Caco-2 (cell line): ENCODE measurements around the gene GABBR1. TPM values are rescaled to one million over a fixed set of nuclear protein-coding genes. Genes with fewer than 3 reads are reported as not detected.

Source experiments
- BruUV-seq: library from RNA; stranded (reverse); fragments of 400-500 nt; replicated peaks from 2 replicates; lab custom pipeline; 2021; lab: Mats Ljungman, UMichigan
- CTCF ChIA-PET: fragments of 300-600 bp; sonication (Branson Sonifier 250); formaldehyde crosslinking; loops from one replicate; lab custom pipeline; 2022; ENCODE audit warnings: antibody characterized with exemption; lab: Charles Lee
- POLR2A ChIA-PET: fragments of 300-600 bp; sonication (Branson Sonifier 250); formaldehyde crosslinking; loops from one replicate; lab custom pipeline; 2022; ENCODE audit warnings: antibody characterized with exemption; lab: Charles Lee
- DNase-seq, 2 experiments: peaks; one replicate each; pipeline versions ENCODE4 v3.0.0 to v3.0.0-alpha.2; 2020 to 2022
- H3K27me3 ChIP-seq: replicated peaks from 2 replicates; pipeline ENCODE4 v1.6.0; 2011; ENCODE audit warnings: low read length; ENCODE audit not compliant: control insufficient read depth, insufficient read depth
- H3K36me3 ChIP-seq: 2 replicates; pipeline ENCODE4 v1.5.1; 2011; ENCODE audit warnings: low read length; ENCODE audit not compliant: control insufficient read depth, insufficient read depth
- H3K4me1 ChIP-seq: fragments of 250-450 bp; sonication (Bioruptor Pico); 2 replicates; pipeline ENCODE4 v1.5.1; 2020; ENCODE audit warnings: mild to moderate bottlenecking
- H3K4me3 ChIP-seq: 2 replicates; pipeline ENCODE4 v1.5.1; 2011; ENCODE audit warnings: low read depth, mild to moderate bottlenecking, control low read depth, low read length
- H3K9me3 ChIP-seq: fragments of 250-450 bp; sonication (Bioruptor Pico); 2 replicates; pipeline ENCODE4 v1.5.1; 2020; ENCODE audit warnings: mild to moderate bottlenecking, moderate library complexity
- H3K27ac Mint-ChIP-seq: one replicate; pipeline ENCODE4 v1.8.0; 2022; ENCODE audit warnings: mixed read lengths; ENCODE audit not compliant: unreplicated experiment
- H3K27me3 Mint-ChIP-seq: one replicate; pipeline ENCODE4 v1.8.0; 2022; ENCODE audit warnings: mixed read lengths; ENCODE audit not compliant: insufficient read depth, unreplicated experiment
- H3K36me3 Mint-ChIP-seq: one replicate; pipeline ENCODE4 v1.8.0; 2022; ENCODE audit warnings: mild to moderate bottlenecking, mixed read lengths; ENCODE audit not compliant: insufficient read depth, unreplicated experiment
- H3K4me1 Mint-ChIP-seq: one replicate; pipeline ENCODE4 v1.8.0; 2022; ENCODE audit warnings: low read depth, mixed read lengths; ENCODE audit not compliant: unreplicated experiment
- H3K4me3 Mint-ChIP-seq: one replicate; pipeline ENCODE4 v1.8.0; 2022; ENCODE audit warnings: mild to moderate bottlenecking, moderate library complexity, mixed read lengths; ENCODE audit not compliant: unreplicated experiment
- H3K9me3 Mint-ChIP-seq: one replicate; pipeline ENCODE4 v1.8.0; 2022; ENCODE audit warnings: mixed read lengths; ENCODE audit not compliant: unreplicated experiment
- CTCF ChIP-seq, 2 experiments: fragments of 200-600 bp in 1 of 2; IDR thresholded peaks; 1 replicate in 1 of 2; 2 replicates in 1 of 2; pipeline versions ENCODE4 v1.5.1 to v1.8.0; 2011 to 2022; ENCODE audit warnings: antibody characterized with exemption in 1 of 2, control low read depth in 1 of 2, inconsistent platforms in 1 of 2, low read depth in 1 of 2, low read length in 1 of 2, mild to moderate bottlenecking in 1 of 2, moderate library complexity in 1 of 2; ENCODE audit not compliant: insufficient read depth in 1 of 2, severe bottlenecking in 1 of 2, unreplicated experiment in 1 of 2
- intact Hi-C: fragments of 100-400 bp; cut with micrococcal nuclease; formaldehyde crosslinking; loops from one replicate; pipeline ENCODE4 v1.10.0; 2022; ENCODE audit not compliant: unreplicated experiment
- total RNA-seq: library from RNA; stranded (reverse); gene quantifications from 2 replicates; pipeline ENCODE4 v1.2.3, GENCODE V29; 2022

The GABBR1 gene
- total RNA-seq, 1 experiment from 2014 or later: 3.3 TPM

GRCh38 chr6:29520232-29520631 is 112.8 kb downstream of the GABBR1 start:
- no peak for DNase-seq
- ChIA-PET CTCF (no interaction called here), POLR2A (no interaction called here)
- H3K4me1 ChIP-seq: no peaks in the 10 kb centered on the region
- H3K4me3 ChIP-seq: no peak overlapping the region
- no peaks in the 10 kb centered on the region for H3K36me3 ChIP-seq
- Mint-ChIP-seq H3K36me3 (no peaks in the 10 kb centered on the region), H3K4me1 (no peaks in the 10 kb centered on the region), H3K27me3 (peaks cover 2% of the 10 kb centered on the region), H3K27ac (no peak overlapping the region), H3K4me3 (no peak overlapping the region), H3K9me3 (peaks cover 13% of the 10 kb centered on the region)
- H3K9me3 ChIP-seq: peaks cover 9% of the 10 kb centered on the region
- H3K27me3 ChIP-seq: no peaks in the 10 kb centered on the region
- intact Hi-C loops: no loop called here
- no TSS peak for BruUV-seq
- TF ChIP-seq CTCF (IDR thresholded peaks at IDR 0.05; ENCODE audit: insufficient read depth in 1 of 2, low read depth in 1 of 2, low read length in 1 of 2, severe bottlenecking in 1 of 2, unreplicated experiment in 1 of 2): no peak

GRCh38 chr6:29519291-29520010 is 113.5 kb downstream of the GABBR1 start:
- no TSS peak for BruUV-seq
- no peaks in the 10 kb centered on the region for H3K4me1 Mint-ChIP-seq
- H3K27ac Mint-ChIP-seq: no peak overlapping the region
- CTCF ChIA-PET: no interaction called here
- no peak for TF ChIP-seq CTCF (IDR thresholded peaks at IDR 0.05; ENCODE audit: insufficient read depth in 1 of 2, low read depth in 1 of 2, low read length in 1 of 2, severe bottlenecking in 1 of 2, unreplicated experiment in 1 of 2)
- Histone ChIP-seq H3K4me1 (no peaks in the 10 kb centered on the region), H3K36me3 (no peaks in the 10 kb centered on the region), H3K27me3 (no peaks in the 10 kb centered on the region), H3K4me3 (no peak overlapping the region), H3K9me3 (peaks cover 9% of the 10 kb centered on the region)
- H3K4me3 Mint-ChIP-seq: no peak overlapping the region
- H3K36me3 Mint-ChIP-seq: no peaks in the 10 kb centered on the region
- peaks cover 5% of the 10 kb centered on the region for H3K27me3 Mint-ChIP-seq
- POLR2A ChIA-PET: no interaction called here
- no peak for DNase-seq
- intact Hi-C loops: no loop called here
- peaks cover 20% of the 10 kb centered on the region for H3K9me3 Mint-ChIP-seq

- intact Hi-C loops: no loop called here
- CTCF ChIA-PET: no interaction called here
- peaks cover 6% of the 10 kb centered on the region for H3K27me3 Mint-ChIP-seq
- H3K27ac Mint-ChIP-seq: no peak overlapping the region
- no peaks in the 10 kb centered on the region for H3K4me1 Mint-ChIP-seq
- H3K36me3 ChIP-seq: no peaks in the 10 kb centered on the region
- H3K4me3 Mint-ChIP-seq: no peak overlapping the region
- DNase-seq: no peak
- POLR2A ChIA-PET: no interaction called here
- peaks cover 27% of the 10 kb centered on the region for H3K9me3 Mint-ChIP-seq
- H3K36me3 Mint-ChIP-seq: no peaks in the 10 kb centered on the region
- no peak for TF ChIP-seq CTCF (IDR thresholded peaks at IDR 0.05; ENCODE audit: insufficient read depth in 1 of 2, low read depth in 1 of 2, low read length in 1 of 2, severe bottlenecking in 1 of 2, unreplicated experiment in 1 of 2)
- BruUV-seq: no TSS peak
- H3K27me3 ChIP-seq: no peaks in the 10 kb centered on the region
- H3K9me3 ChIP-seq: peaks cover 4% of the 10 kb centered on the region; the same call in 1 of the 2 replicates
- no peak overlapping the region for H3K4me3 ChIP-seq
- no peaks in the 10 kb centered on the region for H3K4me1 ChIP-seq
Observed at GRCh38 chr6:29517728-29518440, 115.1 kb downstream of the GABBR1 start.
